Duodenal mucosa (tissue), 2 donors: Measurements from ENCODE around the gene NPC2.

Experiments
- H3K27ac ChIP-seq: one replicate; pipeline ENCODE4 v1.7.0; 2013; ENCODE audit warnings: low read depth, low read length
- H3K27me3 ChIP-seq, 2 donors: one replicate each; pipeline ENCODE4 v1.7.0; 2013; ENCODE audit warnings: low read length in 2 of 2, control low read depth in 1 of 2; ENCODE audit not compliant: insufficient read depth in 2 of 2, control insufficient read depth in 1 of 2
- H3K36me3 ChIP-seq, 2 donors: one replicate each; pipeline ENCODE4 v1.7.0; 2013; ENCODE audit warnings: low read length in 2 of 2, control low read depth in 1 of 2; ENCODE audit not compliant: insufficient read depth in 2 of 2, control insufficient read depth in 1 of 2
- H3K4me1 ChIP-seq, 2 donors: one replicate each; pipeline ENCODE4 v1.7.0; 2013; ENCODE audit warnings: low read length in 2 of 2, control low read depth in 1 of 2; ENCODE audit not compliant: insufficient read depth in 2 of 2, control insufficient read depth in 1 of 2
- H3K4me3 ChIP-seq, 2 donors: one replicate each; pipeline ENCODE4 v1.7.0; 2013; ENCODE audit warnings: low read length in 2 of 2, low read depth in 1 of 2
- H3K9ac ChIP-seq, 2 donors: one replicate each; pipeline ENCODE4 v1.7.0; 2013; ENCODE audit warnings: low read length in 2 of 2, low read depth in 1 of 2
- H3K9me3 ChIP-seq, 2 donors: one replicate each; pipeline ENCODE4 v1.7.0; 2013; ENCODE audit warnings: low read length in 2 of 2, control low read depth in 1 of 2; ENCODE audit not compliant: control insufficient read depth in 1 of 2

NPC2 gene

DNA sequence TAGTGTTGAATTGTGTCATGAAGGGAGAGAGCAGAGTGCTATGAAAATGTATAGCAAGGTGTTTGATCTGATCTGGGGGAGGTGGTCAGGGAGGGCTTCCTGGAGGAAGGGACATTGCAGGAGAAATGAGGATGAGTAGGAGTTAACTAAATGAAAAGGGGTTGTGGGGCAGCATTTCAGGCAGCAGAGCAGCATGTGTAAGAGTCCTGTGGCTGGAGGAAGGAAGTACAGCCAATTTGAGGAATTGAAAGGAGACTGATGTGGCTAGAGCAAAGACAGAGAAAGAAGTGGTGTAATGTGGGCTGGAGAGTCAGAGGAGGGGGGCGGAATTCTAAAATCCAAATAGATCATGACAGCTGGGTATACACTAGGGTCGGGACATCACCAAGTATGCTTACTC, 20.5 kb downstream of the NPC2 start:
- H3K4me1 ChIP-seq: no peaks in the 10 kb centered on the region
- no peak overlapping the region for H3K9ac ChIP-seq
- H3K27me3 ChIP-seq: no peaks in the 10 kb centered on the region
- peaks cover 0 to 18% of the 10 kb centered on the region in 2 donors for H3K36me3 ChIP-seq
- no peak overlapping the region for H3K27ac ChIP-seq
- H3K9me3 ChIP-seq: no peaks in the 10 kb centered on the region
- H3K4me3 ChIP-seq: no peak overlapping the region

DNA sequence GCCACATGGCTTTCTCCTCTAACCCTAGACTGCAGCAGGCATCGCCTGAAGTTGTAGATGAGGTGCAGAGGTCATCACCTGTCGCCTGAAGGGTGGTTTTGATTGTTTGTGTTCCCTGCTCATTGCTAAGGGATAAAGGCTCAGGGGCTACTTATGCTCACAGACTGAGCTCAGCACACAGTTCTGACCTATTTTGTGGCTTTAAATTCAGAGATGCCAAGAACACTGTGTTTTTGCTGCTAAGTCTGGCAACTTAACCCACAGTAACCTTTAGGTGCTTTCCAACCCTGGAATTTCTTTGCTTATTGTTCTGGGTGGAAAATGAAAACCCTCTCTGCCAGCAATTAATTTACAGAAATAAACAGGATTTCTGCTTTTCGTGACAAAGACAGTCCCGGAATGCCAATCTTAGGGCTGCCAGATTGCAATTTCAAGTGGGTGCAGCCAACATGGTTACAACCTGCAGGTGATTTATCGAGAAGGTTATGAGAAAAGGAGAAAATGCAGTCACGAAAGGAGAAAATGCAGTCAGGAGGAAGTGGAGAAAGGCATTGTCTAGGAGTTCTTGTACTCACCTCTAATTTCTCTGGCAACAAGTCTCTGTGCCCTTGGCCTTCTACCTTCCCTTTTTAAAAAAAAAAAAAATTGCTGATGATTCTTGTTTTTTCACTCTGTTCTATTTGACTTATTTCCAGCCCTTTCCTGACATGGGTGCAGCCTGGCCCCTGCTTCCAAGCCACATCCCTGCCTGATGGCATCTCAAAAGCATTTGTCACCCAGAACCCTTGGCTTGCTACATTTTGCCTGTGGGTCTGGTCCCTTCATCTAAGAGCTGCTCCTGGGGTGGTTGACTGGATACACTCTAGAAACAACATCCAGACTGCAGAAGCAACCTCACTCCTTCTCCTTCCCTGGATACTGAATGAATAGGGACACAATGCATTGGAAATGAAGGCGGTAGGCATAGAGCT, 23.3 kb downstream of the NPC2 start:
- no peak overlapping the region for H3K4me3 ChIP-seq

DNA sequence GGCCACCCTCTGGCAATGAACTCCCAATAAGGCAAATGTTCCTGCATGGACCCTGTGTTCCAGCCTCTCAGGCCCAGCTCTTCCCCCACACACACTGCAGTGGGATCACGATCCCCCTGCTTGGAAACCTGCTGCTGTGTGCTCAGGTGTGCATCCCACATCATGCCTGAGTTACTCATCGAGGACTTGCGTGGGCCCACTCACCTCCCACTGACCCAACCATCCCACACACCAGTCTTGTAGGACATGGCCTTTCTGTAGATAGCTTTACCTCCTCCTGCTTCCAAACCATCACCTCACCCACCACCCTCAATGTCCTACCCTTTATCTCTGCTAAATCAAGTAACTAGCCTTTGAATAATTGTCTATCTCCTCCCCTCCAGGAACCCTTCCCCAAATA, 24.6 kb downstream of the NPC2 start:
- H3K27ac ChIP-seq: no peak overlapping the region
- no peak overlapping the region for H3K4me3 ChIP-seq
- H3K9me3 ChIP-seq: no peaks in the 10 kb centered on the region
- no peaks in the 10 kb centered on the region for H3K4me1 ChIP-seq
- H3K27me3 ChIP-seq: no peaks in the 10 kb centered on the region
- H3K9ac ChIP-seq: no peak overlapping the region
- peaks cover 0 to 6% of the 10 kb centered on the region in 2 donors for H3K36me3 ChIP-seq

More for the DNA sequence above, 23.3 kb downstream of the NPC2 start:
- Histone ChIP-seq H3K27ac (no peak overlapping the region), H3K27me3 (no peaks in the 10 kb centered on the region), H3K9ac (no peak overlapping the region), H3K36me3 (peaks cover 0 to 7% of the 10 kb centered on the region in 2 donors), H3K4me1 (no peaks in the 10 kb centered on the region), H3K9me3 (no peaks in the 10 kb centered on the region)

DNA sequence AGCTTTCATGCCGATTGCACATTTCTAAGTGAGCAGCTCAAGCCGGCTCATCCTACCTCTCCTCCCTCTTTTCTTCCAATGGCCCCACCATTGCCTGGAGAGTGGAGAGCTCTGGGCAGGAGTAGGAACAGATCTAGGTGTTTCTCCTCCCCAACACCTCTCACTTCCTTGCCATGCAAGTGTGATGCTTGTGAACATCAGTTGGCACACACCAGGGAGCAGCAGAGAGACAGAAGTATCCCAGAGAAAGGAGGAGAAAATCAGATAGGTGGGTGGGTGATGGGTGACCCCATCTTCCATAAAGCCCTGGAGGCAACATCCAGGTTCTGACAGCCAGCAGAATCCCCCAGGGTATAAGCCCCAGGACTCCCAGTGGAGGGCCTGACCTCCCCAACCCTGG, 27.8 kb downstream of the NPC2 start:
- H3K4me3 ChIP-seq: no peak overlapping the region
- no peaks in the 10 kb centered on the region for H3K9me3 ChIP-seq
- H3K27ac ChIP-seq: no peak overlapping the region
- H3K36me3 ChIP-seq: no peaks in the 10 kb centered on the region
- H3K4me1 ChIP-seq: no peaks in the 10 kb centered on the region
- H3K27me3 ChIP-seq: no peaks in the 10 kb centered on the region
- no peak overlapping the region for H3K9ac ChIP-seq

DNA sequence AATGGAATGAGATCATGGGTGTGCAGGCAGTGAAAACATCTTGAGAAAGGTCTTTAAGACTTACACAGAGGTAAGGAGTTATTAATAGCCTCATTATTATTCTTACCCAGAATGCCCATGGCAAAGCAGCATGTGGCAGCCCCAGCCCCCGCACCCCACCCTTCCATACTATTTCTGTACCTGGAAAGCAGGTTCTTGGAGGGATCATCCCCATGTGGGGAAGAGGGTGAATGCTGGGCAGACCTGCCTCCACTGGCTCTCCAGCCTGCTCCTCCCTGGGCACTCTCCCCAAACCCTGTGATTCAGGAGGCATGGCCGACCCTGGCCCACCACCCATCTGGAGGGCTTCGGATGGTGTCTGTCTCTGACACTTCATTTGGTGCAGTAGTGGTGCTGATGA, 28.3 kb downstream of the NPC2 start:
- Histone ChIP-seq H3K27me3 (no peaks in the 10 kb centered on the region), H3K4me1 (no peaks in the 10 kb centered on the region), H3K9me3 (no peaks in the 10 kb centered on the region), H3K9ac (no peak overlapping the region), H3K4me3 (no peak overlapping the region), H3K36me3 (no peaks in the 10 kb centered on the region), H3K27ac (no peak overlapping the region)

DNA sequence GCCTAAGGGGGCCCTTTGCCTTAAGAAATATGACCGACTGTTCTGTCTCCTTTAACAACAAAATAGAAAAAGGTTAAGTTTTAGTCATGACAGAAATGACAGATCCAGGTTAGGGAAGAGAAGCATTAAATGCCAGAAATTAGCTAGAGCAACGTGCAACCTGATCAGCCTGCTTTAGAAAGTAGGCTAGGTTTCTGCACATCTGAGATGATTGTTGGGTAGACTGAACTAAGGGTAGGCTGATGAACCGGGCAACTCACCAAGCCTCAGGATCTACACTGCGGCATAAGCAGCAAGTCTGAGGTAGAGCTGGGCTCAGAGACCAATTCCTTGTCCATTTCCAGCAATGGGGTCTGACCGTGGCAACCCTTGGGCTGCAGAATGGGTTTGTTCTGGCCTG, 29.4 kb downstream of the NPC2 start:
- Histone ChIP-seq H3K9ac (no peak overlapping the region), H3K27me3 (no peaks in the 10 kb centered on the region), H3K36me3 (no peaks in the 10 kb centered on the region), H3K27ac (no peak overlapping the region), H3K9me3 (no peaks in the 10 kb centered on the region), H3K4me3 (no peak overlapping the region), H3K4me1 (no peaks in the 10 kb centered on the region)

DNA sequence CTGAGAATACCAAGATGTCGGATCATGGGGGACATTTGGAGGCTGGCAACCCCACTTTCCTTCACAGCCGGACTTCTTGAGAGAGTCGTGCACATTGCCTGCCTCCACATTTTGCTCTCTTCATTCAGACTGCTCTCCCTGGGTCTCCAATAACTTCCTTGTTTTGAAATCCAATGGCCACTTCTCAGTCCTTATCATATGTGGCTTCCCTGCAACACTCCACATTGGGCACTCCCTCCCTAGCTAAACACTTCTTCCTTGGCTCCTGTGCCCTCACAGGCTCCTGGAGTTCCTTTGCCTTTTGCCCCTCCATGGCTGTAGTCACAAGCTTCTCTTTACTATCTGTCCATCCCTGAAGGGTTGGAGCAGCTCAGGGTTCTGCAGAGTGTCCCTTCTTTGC, 30.1 kb downstream of the NPC2 start:
- Histone ChIP-seq H3K36me3 (no peaks in the 10 kb centered on the region), H3K9me3 (no peaks in the 10 kb centered on the region), H3K9ac (no peak overlapping the region), H3K4me1 (no peaks in the 10 kb centered on the region), H3K27ac (no peak overlapping the region), H3K4me3 (no peak overlapping the region), H3K27me3 (no peaks in the 10 kb centered on the region)

DNA sequence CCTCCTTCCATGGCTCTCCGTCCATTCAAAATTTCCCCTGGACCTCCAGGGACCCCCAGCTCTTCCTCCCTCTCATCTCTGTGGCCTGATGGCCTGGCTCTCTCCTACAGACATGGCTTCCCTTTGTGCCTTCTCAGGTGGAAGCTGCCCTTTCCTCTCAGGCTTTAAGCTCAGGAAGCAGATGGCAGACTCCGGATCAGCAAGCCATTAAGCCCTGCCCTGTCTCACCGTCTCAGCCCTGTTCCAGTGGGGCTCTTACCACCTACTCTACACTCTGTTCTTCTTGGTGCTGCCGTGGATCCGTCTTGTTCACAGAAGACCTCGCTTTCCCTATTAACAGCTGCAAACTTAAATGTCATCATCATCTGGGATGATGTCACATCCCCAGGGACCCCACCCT, 33.1 kb downstream of the NPC2 start:
- Histone ChIP-seq H3K4me1 (no peaks in the 10 kb centered on the region), H3K27ac (no peak overlapping the region), H3K4me3 (no peak overlapping the region), H3K9me3 (no peaks in the 10 kb centered on the region), H3K36me3 (no peaks in the 10 kb centered on the region), H3K9ac (no peak overlapping the region), H3K27me3 (no peaks in the 10 kb centered on the region)

DNA sequence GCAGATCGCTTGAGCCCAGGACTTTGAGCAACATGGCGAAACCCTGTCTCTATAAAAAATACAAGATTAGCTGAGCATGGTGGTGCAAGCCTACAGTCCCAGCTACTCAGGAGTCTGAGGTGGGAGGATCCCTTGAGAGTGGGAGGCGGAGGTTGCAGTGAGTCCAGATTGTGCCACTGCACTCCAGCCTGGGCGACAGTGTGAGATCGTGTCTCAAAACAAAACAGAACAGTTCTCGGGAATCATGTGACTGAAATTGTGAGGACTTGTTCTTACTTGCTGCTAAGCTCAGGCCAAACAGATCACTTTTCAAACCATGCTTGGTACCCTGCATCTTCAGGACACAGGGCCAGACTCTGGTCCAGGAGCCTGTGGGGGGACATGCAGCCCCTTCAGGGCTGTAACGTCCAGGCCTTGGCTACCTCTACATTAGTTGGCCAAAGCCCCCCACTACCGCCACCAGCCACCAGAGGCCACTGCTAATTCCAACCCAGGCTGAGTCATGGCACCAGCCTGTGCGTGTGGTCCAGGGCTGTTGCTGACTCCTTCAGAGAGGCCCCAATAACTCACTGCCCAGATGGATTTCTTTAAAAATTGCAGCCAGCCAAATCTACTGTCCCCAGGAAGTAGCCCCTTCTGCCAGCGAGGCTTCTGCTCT, 33.7 kb downstream of the NPC2 start:
- Histone ChIP-seq H3K27me3 (no peaks in the 10 kb centered on the region), H3K36me3 (no peaks in the 10 kb centered on the region), H3K9ac (no peak overlapping the region), H3K4me3 (no peak overlapping the region), H3K9me3 (no peaks in the 10 kb centered on the region), H3K4me1 (no peaks in the 10 kb centered on the region), H3K27ac (no peak overlapping the region)

DNA sequence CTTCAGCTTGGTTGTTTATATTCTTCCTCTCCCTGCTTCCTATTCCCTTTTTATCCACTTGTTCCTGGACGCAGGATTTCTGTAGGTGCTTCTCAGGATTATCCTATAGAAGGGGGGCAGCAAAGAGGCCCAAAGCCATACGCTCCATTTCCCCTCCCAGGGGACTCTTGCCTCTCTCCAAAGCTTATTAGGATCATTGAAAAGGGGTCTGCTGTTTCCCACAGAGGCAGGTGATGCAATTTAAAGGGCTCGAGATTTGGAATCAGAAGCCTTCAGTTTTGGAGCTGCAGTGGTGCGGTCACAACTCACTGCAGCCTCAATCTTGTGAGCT, 35.6 kb downstream of the NPC2 start:
- Histone ChIP-seq H3K4me3 (no peak overlapping the region), H3K9me3 (no peaks in the 10 kb centered on the region), H3K27me3 (no peaks in the 10 kb centered on the region), H3K27ac (no peak overlapping the region), H3K4me1 (no peaks in the 10 kb centered on the region), H3K36me3 (no peaks in the 10 kb centered on the region), H3K9ac (no peak overlapping the region)
